GM12878 (cell line): ENCODE measurements around the gene GRIPAP1. TPM values are rescaled to one million over a fixed set of nuclear protein-coding genes. Genes with fewer than 3 reads are reported as not detected.

Experiments
- CHD2 ChIP-seq: IDR thresholded peaks from 2 replicates; pipeline ENCODE4 v1.6.1; 2011; ENCODE audit warnings: low read depth, low read length, improper control_type of control experiment, borderline replicate concordance
- CHD4 ChIP-seq: fragments of 200-600 bp; sonication (generic); IDR thresholded peaks from 2 replicates; pipeline ENCODE4 v1.6.1; 2016; ENCODE audit warnings: mild to moderate bottlenecking
- EED ChIP-seq: sonication (generic); IDR thresholded peaks from 2 replicates; pipeline ENCODE4 v1.6.1; 2016; ENCODE audit warnings: antibody characterized with exemption, low read depth
- EP300 ChIP-seq, 2 experiments: fragments of 150-350 bp in 1 of 2; IDR thresholded peaks; 2 replicates each; pipeline ENCODE4 v1.6.1; 2011 to 2012; ENCODE audit warnings: low read depth in 2 of 2, low read length in 2 of 2, borderline replicate concordance in 1 of 2, improper control_type of control experiment in 1 of 2, inconsistent platforms in 1 of 2; ENCODE audit not compliant: control insufficient read depth in 1 of 2
- ESRRA ChIP-seq: IDR thresholded peaks from 2 replicates; pipeline ENCODE4 v1.6.1; 2012; ENCODE audit warnings: mild to moderate bottlenecking, low read length, improper control_type of control experiment
- MAX ChIP-seq: IDR thresholded peaks from 2 replicates; pipeline ENCODE4 v1.6.1; 2012; ENCODE audit warnings: low read depth, low read length, improper control_type of control experiment
- NFIC ChIP-seq: IDR thresholded peaks from 2 replicates; pipeline ENCODE4 v1.6.1; 2012; ENCODE audit warnings: low read depth, mild to moderate bottlenecking, inconsistent platforms, low read length, moderate library complexity
- PAX8 ChIP-seq: fragments of 450-650 bp; IDR thresholded peaks from 2 replicates; pipeline ENCODE4 v1.6.1; 2017; ENCODE audit warnings: mild to moderate bottlenecking, moderate library complexity
- SIX5 ChIP-seq: IDR thresholded peaks from 2 replicates; pipeline ENCODE4 v1.6.1; 2011; ENCODE audit warnings: mild to moderate bottlenecking, low read depth, low read length, moderate library complexity; ENCODE audit not compliant: severe bottlenecking
- SREBF1 ChIP-seq: IDR thresholded peaks from 2 replicates; pipeline ENCODE4 v1.6.1; 2012; ENCODE audit warnings: mild to moderate bottlenecking, low read length
- SREBF2 ChIP-seq: IDR thresholded peaks from 2 replicates; pipeline ENCODE4 v1.6.1; 2012; ENCODE audit warnings: mild to moderate bottlenecking, low read length
- STAT1 ChIP-seq: fragments of 450-650 bp; conservative IDR thresholded peaks from 2 replicates; pipeline ENCODE4 v1.6.1; 2014; ENCODE audit warnings: antibody characterized with exemption, mild to moderate bottlenecking
- TBL1XR1 ChIP-seq: IDR thresholded peaks from 2 replicates; pipeline ENCODE4 v1.6.1; 2012; ENCODE audit warnings: low read depth, low read length, improper control_type of control experiment
- TCF12 ChIP-seq: IDR thresholded peaks from 2 replicates; pipeline ENCODE4 v1.6.1; 2011; ENCODE audit warnings: low read depth, mild to moderate bottlenecking, low read length
- USF1 ChIP-seq: IDR thresholded peaks from 2 replicates; pipeline ENCODE4 v1.6.1; 2011; ENCODE audit warnings: borderline replicate concordance, low read depth, mild to moderate bottlenecking, moderate library complexity, mixed read lengths, low read length; ENCODE audit not compliant: insufficient read depth; ENCODE audit errors: extremely low read length
- ZBTB11 ChIP-seq: fragments of 450-650 bp; formaldehyde crosslinking; IDR thresholded peaks from 2 replicates; pipeline ENCODE4 v1.5.0; 2022; ENCODE audit warnings: mild to moderate bottlenecking, missing genetic modification characterization
- polyA plus RNA-seq, 11 experiments: library from polyadenylated mRNA; depleted of rRNA in 4 of 11; unstranded in 6 of 11; stranded (reverse) in 5 of 11; fragments of >200 nt; fragmentation: Nextera tagmentation in 4 of 11; fragmentation: Illumina TruSeq in 1 of 11; extraction: Ambion mirVana in 4 of 11; extraction: Trizol in 1 of 11; gene quantifications; 1 replicate in 1 of 11; 2 replicates in 10 of 11; pipeline versions ENCODE4 v1.2.1 to v1.2.3, GENCODE V29; 2011 to 2016; ENCODE audit warnings: inconsistent platforms in 2 of 11, missing spikeins in 2 of 11, low read depth in 1 of 11
- total RNA-seq, 4 experiments: library from RNA; depleted of rRNA in 3 of 4; stranded (reverse); fragments of >200 nt in 3 of 4; fragmentation: Illumina TruSeq in 1 of 4; extraction: Trizol in 1 of 4; gene quantifications; 2 replicates each; pipeline versions ENCODE4 v1.2.1 to v1.2.3, GENCODE V29; 2013 to 2021

Gene GRIPAP1
- total and polyA plus RNA-seq, 10 of the 15 experiments (the other 5 are each of a cell fraction or from before 2014, with no cell fraction given): 4.2 to 44.7 (median 25.8) TPM

GRCh38 chrX:49000636-49001035, 1.4 kb downstream of the GRIPAP1 start (continued):
- TF ChIP-seq USF1: no peak
- TF ChIP-seq TBL1XR1: no peak
- TF ChIP-seq STAT1: no peak
- TF ChIP-seq CHD4: no peak
- no peak for TF ChIP-seq ESRRA
- TF ChIP-seq PAX8: no peak
- TF ChIP-seq SIX5: no peak
- TF ChIP-seq TCF12: no peak
- TF ChIP-seq SREBF1: no peak
- TF ChIP-seq EP300 (IDR thresholded peaks at IDR 0.05; ENCODE audit: borderline replicate concordance in 1 of 2, control insufficient read depth in 1 of 2, low read depth in 2 of 2, low read length in 2 of 2): no peak
- TF ChIP-seq EED: no peak
- no peak for TF ChIP-seq SREBF2
- no peak for TF ChIP-seq ZBTB11 (CRISPR knock-in tag)
- no peak for TF ChIP-seq NFIC
- no peak for TF ChIP-seq CHD2
- TF ChIP-seq MAX: no peak
